GM21390 (cell line): ENCODE data around the gene MTHFD2L.
"Not testable (repeated sequence)": the region's sequence is repeated elsewhere in the genome, so short reads cannot be mapped to it uniquely, and the experiment has no call there.

Experiments
- ATAC-seq: cut with Tn5 transposase; IDR thresholded peaks from one replicate; pipeline ENCODE4 v1.9.1; 2021; ENCODE audit not compliant: unreplicated experiment

MTHFD2L gene

GRCh38 chr4:74188912-74189311 lies 31.0 kb downstream of the MTHFD2L start:
- ATAC-seq = no peak

GRCh38 chr4:74189331-74190043 lies 31.6 kb downstream of the MTHFD2L start:
- ATAC-seq = no peak

- no peak for ATAC-seq
These were observed 32.4 kb downstream of the MTHFD2L start for GRCh38 chr4:74190332-74190731.

- ATAC-seq = no peak
These were observed 33.0 kb downstream of the MTHFD2L start for GRCh38 chr4:74190919-74191397.

GRCh38 chr4:74197080-74197479 lies 39.2 kb downstream of the MTHFD2L start:
- ATAC-seq = peak; percentile 75

- no peak for ATAC-seq
These were observed 44.2 kb downstream of the MTHFD2L start for GRCh38 chr4:74202062-74202586.

GRCh38 chr4:74203467-74203866 lies 45.5 kb downstream of the MTHFD2L start:
- no peak for ATAC-seq

GRCh38 chr4:74205046-74205445 lies 47.1 kb downstream of the MTHFD2L start:
- ATAC-seq = no peak

GRCh38 chr4:74205559-74205958 lies 47.6 kb downstream of the MTHFD2L start:
- ATAC-seq = no peak

GRCh38 chr4:74206088-74206825 lies 48.3 kb downstream of the MTHFD2L start:
- ATAC-seq = peak; percentile 78

- not testable (repeated sequence) for ATAC-seq
These were observed 56.7 kb downstream of the MTHFD2L start for GRCh38 chr4:74214457-74215159.

GRCh38 chr4:74215236-74215635 lies 57.3 kb downstream of the MTHFD2L start:
- not testable (repeated sequence) for ATAC-seq

GRCh38 chr4:74217365-74217764 lies 59.4 kb downstream of the MTHFD2L start:
- no peak for ATAC-seq

- ATAC-seq = no peak
These were observed 60.3 kb downstream of the MTHFD2L start for GRCh38 chr4:74218201-74218600.

- no peak for ATAC-seq
These were observed 61.3 kb downstream of the MTHFD2L start for GRCh38 chr4:74219240-74219639.

GRCh38 chr4:74223098-74223497 lies 65.2 kb downstream of the MTHFD2L start:
- ATAC-seq = no peak

- no peak for ATAC-seq
These were observed 65.9 kb downstream of the MTHFD2L start for GRCh38 chr4:74223801-74224200.

GRCh38 chr4:74228691-74229640 lies 71.0 kb downstream of the MTHFD2L start:
- peak; percentile 86 for ATAC-seq

- peak; percentile 51 for ATAC-seq
These were observed 73.1 kb downstream of the MTHFD2L start for GRCh38 chr4:74230902-74231499.

GRCh38 chr4:74235135-74235534 lies 77.2 kb downstream of the MTHFD2L start:
- peak; percentile 79 for ATAC-seq
